ENCODE measurements around the gene TNFAIP1.
"Not testable (repeated sequence)": the region's sequence is repeated elsewhere in the genome, so short reads cannot be mapped to it uniquely, and the experiment has no call there.

Gene TNFAIP1

GRCh38 chr17:28334171-28334570 lies 1.4 kb upstream of the TNFAIP1 start:
- TF ChIP-seq, protein P1, sequence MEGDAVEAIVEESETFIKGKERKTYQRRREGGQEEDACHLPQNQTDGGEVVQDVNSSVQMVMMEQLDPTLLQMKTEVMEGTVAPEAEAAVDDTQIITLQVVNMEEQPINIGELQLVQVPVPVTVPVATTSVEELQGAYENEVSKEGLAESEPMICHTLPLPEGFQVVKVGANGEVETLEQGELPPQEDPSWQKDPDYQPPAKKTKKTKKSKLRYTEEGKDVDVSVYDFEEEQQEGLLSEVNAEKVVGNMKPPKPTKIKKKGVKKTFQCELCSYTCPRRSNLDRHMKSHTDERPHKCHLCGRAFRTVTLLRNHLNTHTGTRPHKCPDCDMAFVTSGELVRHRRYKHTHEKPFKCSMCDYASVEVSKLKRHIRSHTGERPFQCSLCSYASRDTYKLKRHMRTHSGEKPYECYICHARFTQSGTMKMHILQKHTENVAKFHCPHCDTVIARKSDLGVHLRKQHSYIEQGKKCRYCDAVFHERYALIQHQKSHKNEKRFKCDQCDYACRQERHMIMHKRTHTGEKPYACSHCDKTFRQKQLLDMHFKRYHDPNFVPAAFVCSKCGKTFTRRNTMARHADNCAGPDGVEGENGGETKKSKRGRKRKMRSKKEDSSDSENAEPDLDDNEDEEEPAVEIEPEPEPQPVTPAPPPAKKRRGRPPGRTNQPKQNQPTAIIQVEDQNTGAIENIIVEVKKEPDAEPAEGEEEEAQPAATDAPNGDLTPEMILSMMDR (conservative IDR thresholded peaks at IDR 0.05; ENCODE audit: low read depth, low read length): no peak
- H3K4me3 ChIP-seq (ENCODE audit: low read length): peak overlapping the region; percentile 98
- DNase-seq (ENCODE audit: low read depth): no peak

DNA sequence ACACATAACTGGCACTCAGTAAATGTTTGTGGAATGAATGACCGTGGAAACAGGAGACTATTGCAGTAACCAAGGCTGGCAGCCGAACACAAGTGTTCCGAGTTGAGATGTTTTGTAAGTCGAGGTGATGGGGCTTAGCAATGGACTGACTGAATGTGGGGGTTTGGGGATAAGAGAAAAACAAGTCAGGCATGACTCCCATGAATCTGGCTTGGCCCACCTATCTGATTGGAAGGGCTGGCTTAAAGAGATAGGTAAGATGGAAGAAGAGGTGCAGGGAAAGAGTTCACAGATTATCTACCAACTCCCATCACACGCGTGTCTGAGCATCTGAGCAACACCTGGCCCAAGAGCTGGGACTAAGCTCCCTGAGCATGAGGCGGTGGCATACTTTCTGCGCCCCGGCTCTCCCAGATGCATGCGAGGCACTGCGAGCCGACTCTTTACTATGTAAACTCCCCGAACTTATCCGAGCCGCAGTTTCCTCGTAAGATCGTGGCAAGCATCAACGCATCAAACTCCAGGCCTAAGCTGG lies 828 bp upstream of the TNFAIP1 start:
- peak overlapping the region; percentile 98 for H3K4me3 ChIP-seq (ENCODE audit: low read length)
- TF ChIP-seq, protein P1 (conservative IDR thresholded peaks at IDR 0.05; ENCODE audit: low read depth, low read length): no peak
- peak; percentile 45 for DNase-seq (ENCODE audit: low read depth)

DNA sequence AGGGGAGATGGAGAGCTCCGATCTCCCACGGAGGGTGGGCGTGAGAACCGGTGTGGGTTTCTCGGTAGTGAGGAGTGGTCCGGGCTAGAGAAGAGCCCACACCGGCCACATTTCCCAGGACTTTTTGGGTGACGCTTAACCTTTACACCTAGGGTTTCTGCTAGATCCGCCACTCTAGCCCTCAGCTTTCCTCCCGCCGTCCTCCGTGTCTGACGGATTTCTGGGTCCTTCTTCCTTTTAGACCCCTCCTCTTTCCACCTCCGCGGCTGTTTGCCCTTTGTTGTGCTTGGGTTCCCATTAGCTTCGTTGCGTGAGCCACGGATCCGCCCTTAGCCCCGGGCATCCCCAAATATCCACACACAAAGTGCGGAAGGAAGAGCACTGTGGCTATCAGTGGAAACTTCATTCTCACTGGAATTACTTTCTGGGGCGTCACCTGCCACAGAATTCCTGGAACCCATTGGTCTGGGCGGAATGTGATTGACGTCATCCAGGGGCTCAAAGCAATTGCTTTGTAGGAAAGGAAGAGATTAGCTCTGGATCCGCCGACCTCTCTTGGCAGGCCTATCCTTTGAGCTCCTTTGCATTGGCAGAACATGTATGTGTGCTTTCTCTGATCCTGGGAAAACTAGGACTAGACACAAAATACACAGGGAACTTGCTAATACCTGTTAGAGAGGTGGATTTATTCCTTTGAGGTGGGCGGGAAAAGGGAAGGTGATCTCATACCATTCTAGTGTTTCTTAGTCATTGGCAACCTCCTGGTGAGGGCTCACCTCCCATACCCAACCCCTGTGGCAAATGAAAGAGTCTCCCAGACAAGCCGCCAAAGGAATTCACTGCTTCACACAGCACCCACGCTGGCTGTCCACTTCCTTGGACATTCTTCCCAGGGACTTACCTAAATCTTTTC lies 654 bp downstream of the TNFAIP1 start:
- peak overlapping the region; percentile 98 for H3K4me3 ChIP-seq (ENCODE audit: low read length)
- TF ChIP-seq, protein P1 (conservative IDR thresholded peaks at IDR 0.05; ENCODE audit: low read depth, low read length): no peak
- peak; percentile 98 for DNase-seq (ENCODE audit: low read depth)

DNA sequence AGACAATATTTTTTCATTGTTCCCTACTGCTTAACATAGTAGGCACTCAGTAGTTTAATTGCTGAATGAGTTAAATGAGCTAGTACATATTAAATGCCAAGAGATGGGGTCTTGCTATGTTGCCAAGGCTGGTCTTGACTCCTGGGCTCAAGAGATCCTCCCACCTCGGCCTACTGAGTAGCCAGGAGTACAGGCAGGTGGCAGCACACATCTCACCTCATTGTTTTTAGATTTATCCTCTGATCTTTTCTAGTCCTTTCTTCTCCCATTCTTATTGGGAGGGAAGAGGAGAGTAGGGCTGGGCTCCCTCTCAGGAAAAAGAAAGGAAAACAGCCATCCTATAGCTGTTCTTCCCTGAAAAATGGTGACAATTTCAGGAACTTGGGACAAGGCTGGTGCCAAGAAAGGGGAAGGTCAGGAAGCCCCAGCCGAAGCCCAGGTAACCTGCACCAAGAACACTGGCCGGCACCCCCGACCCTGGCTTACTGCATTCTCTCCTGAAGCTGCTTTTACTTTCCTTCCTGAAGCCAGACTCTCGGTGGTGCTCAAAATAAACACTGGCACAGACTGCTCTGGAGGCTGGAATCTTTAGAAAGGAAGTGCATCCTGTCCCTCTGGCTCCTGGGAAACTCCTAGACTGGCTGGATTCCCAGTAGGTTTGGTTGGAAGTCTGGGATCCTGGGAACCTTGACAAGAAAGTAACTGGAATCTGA lies 2.7 kb downstream of the TNFAIP1 start:
- TF ChIP-seq, protein P1 (conservative IDR thresholded peaks at IDR 0.05; ENCODE audit: low read depth, low read length): no peak
- H3K4me3 ChIP-seq (ENCODE audit: low read length): no peak overlapping the region
- DNase-seq (ENCODE audit: low read depth): no peak

DNA sequence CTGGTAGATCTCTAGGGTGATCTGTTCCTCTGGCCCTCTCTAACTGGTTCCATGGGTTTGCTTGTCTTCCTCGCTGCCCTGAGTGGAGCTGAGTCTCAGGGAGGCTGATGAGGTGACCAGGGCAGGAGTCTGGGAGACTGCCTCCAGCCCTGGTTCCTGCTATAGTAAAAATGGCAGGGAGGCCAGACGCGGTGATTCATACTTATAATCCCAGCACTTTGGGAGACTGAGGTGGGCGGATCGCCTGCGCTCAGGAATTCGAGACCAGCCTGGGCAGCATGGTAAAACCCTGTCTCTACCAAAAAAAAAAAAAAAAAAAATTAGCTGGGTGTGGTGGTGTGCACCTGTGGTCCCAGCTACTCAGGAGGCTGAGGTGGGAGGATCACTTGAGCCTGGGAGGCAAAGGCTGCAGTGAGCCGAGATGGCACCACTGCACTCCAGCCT lies 3.2 kb downstream of the TNFAIP1 start:
- not testable (repeated sequence) for H3K4me3 ChIP-seq (ENCODE audit: low read length)

GRCh38 chr17:28339431-28339830 lies 3.9 kb downstream of the TNFAIP1 start:
- TF ChIP-seq, protein P1 (conservative IDR thresholded peaks at IDR 0.05; ENCODE audit: low read depth, low read length): no peak
- DNase-seq (ENCODE audit: low read depth): no peak
- no peak overlapping the region for H3K4me3 ChIP-seq (ENCODE audit: low read length)

More for the DNA sequence above, 3.2 kb downstream of the TNFAIP1 start:
- not testable (repeated sequence) for DNase-seq (ENCODE audit: low read depth)

DNA sequence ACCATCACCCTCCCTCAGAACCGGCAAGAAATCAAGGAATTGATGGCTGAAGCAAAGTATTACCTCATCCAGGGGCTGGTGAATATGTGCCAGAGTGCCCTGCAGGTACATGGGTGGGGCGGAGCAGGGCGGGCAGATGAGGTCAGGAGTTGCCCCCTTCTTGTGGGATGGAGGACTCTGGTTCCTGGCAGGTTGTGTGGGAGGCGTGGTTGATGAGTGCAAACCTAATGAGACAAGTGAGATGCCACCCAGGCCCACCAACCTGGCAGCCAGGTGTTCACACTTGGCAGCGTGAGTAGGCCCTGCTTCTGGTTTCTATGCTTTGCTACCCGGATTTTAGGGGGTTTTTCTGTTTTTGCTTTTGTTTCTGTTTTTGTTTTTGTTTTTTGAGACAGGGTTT lies 4.8 kb downstream of the TNFAIP1 start:
- H3K4me3 ChIP-seq (ENCODE audit: low read length): no peak overlapping the region
- DNase-seq (ENCODE audit: low read depth): no peak
- TF ChIP-seq, protein P1 (conservative IDR thresholded peaks at IDR 0.05; ENCODE audit: low read depth, low read length): no peak
